ENCODE results near the gene VAV2. TPM values are rescaled to one million over a fixed set of nuclear protein-coding genes. Genes with fewer than 3 reads are reported as not detected.

VAV2 gene
- total and polyA plus RNA-seq, 12 donors: 3.3 to 96.2 (median 31.2) TPM

DNA sequence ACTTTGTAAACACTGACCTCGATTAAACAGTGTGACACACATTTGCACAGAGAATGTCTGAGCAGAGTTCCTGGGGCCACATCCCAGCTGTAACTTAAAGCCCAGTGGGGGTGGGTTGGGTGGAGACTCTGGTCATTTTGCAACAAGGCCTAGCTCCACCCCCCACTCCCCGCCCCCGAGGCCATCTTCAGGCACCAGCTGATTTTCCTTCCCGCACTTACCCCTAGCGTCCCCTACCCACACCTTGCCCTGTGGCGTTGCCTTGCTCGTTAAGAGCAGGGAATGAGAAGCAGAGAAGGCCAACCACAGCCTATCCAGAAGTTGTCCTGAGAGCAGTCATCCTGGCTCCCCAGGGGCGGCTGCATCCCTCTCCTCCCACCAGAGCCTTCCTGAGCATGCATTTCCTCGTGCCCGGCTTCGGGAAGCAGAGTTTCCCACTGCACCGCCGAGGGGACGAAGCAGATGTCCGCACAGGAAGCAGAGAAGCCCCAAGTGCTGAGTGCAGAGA lies 152.2 kb downstream of the VAV2 start:
- DNase-seq: peak in 2 of 7 donors; percentile 45 to 66
- TF ChIP-seq, protein P1, sequence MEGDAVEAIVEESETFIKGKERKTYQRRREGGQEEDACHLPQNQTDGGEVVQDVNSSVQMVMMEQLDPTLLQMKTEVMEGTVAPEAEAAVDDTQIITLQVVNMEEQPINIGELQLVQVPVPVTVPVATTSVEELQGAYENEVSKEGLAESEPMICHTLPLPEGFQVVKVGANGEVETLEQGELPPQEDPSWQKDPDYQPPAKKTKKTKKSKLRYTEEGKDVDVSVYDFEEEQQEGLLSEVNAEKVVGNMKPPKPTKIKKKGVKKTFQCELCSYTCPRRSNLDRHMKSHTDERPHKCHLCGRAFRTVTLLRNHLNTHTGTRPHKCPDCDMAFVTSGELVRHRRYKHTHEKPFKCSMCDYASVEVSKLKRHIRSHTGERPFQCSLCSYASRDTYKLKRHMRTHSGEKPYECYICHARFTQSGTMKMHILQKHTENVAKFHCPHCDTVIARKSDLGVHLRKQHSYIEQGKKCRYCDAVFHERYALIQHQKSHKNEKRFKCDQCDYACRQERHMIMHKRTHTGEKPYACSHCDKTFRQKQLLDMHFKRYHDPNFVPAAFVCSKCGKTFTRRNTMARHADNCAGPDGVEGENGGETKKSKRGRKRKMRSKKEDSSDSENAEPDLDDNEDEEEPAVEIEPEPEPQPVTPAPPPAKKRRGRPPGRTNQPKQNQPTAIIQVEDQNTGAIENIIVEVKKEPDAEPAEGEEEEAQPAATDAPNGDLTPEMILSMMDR (IDR thresholded peaks at IDR 0.05): no peak
- TF ChIP-seq POLR2A (IDR thresholded peaks at IDR 0.05): no peak
- Histone ChIP-seq H3K27me3 (no peaks in the 10 kb centered on the region), H3K36me3 (replicated peaks in 1 of 2) (no peaks in the 10 kb centered on the region), H3K4me3 (no peak overlapping the region), H3K27ac (peak overlapping the region in 3 of 5 donors; percentile 16 to 77 (median 60)), H3K4me1 (replicated peaks in 1 of 2) (peaks cover 9 to 28% of the 10 kb centered on the region in 2 donors), H3K9me3 (replicated peaks in 1 of 3) (no peaks in the 10 kb centered on the region)
- intact Hi-C loops (cut with DNase I): no loop called here
- 56 to 67% (median 57%) methylated on average over 10 to 15 of the region's 15 CpGs for WGBS, 4 donors

DNA sequence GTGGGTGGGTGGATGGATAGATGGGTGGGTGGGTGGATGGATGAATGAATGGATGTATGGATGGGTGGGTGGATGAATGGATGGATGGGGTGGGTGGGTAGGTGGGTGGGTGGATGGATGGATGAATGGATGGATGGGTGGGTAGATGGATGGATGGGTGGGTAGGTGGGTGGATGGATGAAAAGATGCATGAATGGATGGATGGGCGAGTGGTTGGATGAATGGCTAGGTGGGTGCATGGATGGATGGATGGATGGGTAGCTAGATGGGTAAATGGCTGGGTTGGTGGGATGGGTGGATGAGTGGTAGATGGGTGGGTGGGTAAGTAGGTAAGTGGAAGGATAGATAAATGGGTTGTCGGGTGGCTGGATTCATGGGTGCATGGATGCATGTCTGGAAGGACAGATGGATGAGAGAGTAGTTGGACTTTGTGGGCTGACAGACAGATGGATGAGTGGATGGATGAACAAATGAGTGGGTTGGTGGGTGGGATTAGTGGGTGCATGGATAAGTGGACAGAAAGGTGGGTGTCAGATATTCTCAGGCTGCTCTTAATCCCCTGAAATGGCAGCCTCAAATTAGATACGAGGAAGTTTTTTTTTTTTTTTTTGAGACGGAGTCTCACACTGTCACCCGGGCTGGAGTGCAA lies 153.1 kb downstream of the VAV2 start:
- H3K36me3 ChIP-seq (replicated peaks in 1 of 2): no peaks in the 10 kb centered on the region
- WGBS, 4 donors: 92 to 98% (median 97%) methylated on average over 4 to 5 of the region's 5 CpGs
- H3K27ac ChIP-seq: no peak overlapping the region
- H3K9me3 ChIP-seq (replicated peaks in 1 of 3): no peaks in the 10 kb centered on the region
- H3K4me1 ChIP-seq (replicated peaks in 1 of 2): peaks cover 0 to 19% of the 10 kb centered on the region in 2 donors
- no peak overlapping the region for H3K4me3 ChIP-seq
- DNase-seq: no peak
- intact Hi-C loops (cut with DNase I): no loop called here
- no peaks in the 10 kb centered on the region for H3K27me3 ChIP-seq
- no peak for TF ChIP-seq POLR2A (IDR thresholded peaks at IDR 0.05)
- TF ChIP-seq, protein P1 (IDR thresholded peaks at IDR 0.05): no peak

DNA sequence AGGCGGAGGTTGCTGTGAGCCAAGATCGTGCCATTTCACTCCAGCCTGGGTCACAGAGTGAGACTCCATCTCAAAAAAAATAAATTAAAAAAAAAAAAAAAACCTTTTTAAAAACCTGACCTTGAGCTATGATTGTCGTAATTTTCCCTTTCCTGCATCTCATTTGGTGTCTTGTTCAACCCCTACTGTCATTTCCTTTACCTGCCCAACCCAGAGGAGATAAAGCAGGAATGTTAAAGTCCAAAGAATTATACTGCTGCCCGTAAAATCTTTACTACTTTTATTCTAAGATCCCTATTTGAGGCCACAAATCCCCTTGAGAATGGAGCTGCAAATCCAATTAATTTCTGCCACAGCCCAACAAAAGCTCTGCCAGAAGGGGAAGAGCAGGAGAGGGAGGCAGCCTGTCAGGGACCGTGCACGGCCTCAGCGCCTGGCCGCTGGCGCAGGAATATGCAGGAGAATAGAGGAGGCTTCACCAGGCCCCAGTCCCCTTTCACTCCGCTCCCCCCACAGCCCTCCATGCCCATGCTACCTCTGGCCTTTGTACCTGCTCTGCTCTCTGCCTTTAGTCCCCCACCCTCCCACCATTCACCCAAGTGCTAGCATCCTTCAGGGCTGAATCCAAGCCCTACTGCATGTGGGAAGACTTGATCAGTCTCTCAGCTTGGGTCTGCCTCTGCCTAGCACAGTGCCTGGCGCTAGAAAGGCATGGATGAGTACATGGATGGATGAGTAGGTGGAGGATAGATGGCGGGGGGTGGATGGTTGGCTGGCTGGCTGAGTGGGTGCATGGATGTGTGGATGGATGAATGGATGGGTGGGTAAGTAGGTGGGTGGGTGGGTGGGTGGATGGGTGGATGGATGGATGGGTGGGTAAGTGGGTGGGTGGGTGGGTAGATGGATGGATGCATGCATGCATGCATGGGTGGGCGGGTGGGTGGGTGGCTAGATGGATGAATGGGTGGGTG lies 154.2 kb downstream of the VAV2 start:
- TF ChIP-seq, protein P1 (IDR thresholded peaks at IDR 0.05): no peak
- TF ChIP-seq POLR2A (IDR thresholded peaks at IDR 0.05): no peak
- no peak for DNase-seq
- no peaks in the 10 kb centered on the region for H3K9me3 ChIP-seq (replicated peaks in 1 of 3)
- peaks cover 0 to 11% of the 10 kb centered on the region in 2 donors for H3K4me1 ChIP-seq (replicated peaks in 1 of 2)
- 86 to 93% (median 89%) methylated on average over 13 of the region's 13 CpGs for WGBS, 4 donors
- no peak overlapping the region for H3K27ac ChIP-seq
- intact Hi-C loops (cut with DNase I): no loop called here
- no peak overlapping the region for H3K4me3 ChIP-seq
- no peaks in the 10 kb centered on the region for H3K36me3 ChIP-seq (replicated peaks in 1 of 2)
- H3K27me3 ChIP-seq: no peaks in the 10 kb centered on the region

DNA sequence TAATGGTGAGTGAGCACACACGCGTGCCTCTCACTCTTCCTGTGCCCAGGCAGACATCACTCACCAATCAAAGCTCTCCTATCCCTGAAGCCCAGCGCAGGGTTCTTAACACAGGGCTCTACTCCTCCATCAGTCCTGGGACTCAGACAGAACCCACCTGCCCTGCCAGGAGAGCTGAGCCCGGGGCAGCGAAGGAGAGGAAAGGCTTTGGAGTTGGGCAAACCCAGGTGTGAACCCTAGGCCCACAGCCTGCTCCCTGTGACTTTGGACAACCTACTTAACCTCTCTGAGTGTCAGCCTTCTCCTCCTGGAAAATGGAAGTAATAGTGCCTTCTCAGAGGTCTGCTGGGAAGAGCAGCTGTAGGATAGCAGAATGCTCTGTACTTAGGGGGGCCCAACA lies 155.3 kb downstream of the VAV2 start:
- no peak for DNase-seq
- Histone ChIP-seq H3K27me3 (no peaks in the 10 kb centered on the region), H3K4me1 (replicated peaks in 1 of 2) (peaks cover 0 to 4% of the 10 kb centered on the region in 2 donors), H3K4me3 (no peak overlapping the region), H3K9me3 (replicated peaks in 1 of 3) (no peaks in the 10 kb centered on the region), H3K36me3 (replicated peaks in 1 of 2) (no peaks in the 10 kb centered on the region), H3K27ac (no peak overlapping the region)
- TF ChIP-seq, protein P1 (IDR thresholded peaks at IDR 0.05): no peak
- TF ChIP-seq POLR2A (IDR thresholded peaks at IDR 0.05): no peak
- intact Hi-C loops (cut with DNase I): no loop called here
- 92 to 100% (median 94%) methylated on average over 5 of the region's 5 CpGs for WGBS, 4 donors

All from adrenal gland (tissue), 12 donors.